GM18868 (cell line): Measurements from ENCODE around the gene SMAD9.

Source experiments
- ATAC-seq: cut with Tn5 transposase; IDR thresholded peaks from one replicate; pipeline ENCODE4 v1.9.1; 2021; ENCODE audit warnings: mild to moderate bottlenecking, moderate library complexity; ENCODE audit not compliant: unreplicated experiment

The SMAD9 gene

GRCh38 chr13:36919833-36920615, at the start of gene SMAD9:
TSS of gene SMAD9 (minus strand) at chr13:36920238. CDS start at chr13:36879689, 40,549 bp downstream.
- ATAC-seq: peak; percentile 80

GRCh38 chr13:36966404-36966803, 46.4 kb upstream of the SMAD9 start:
- no peak for ATAC-seq

GRCh38 chr13:36965767-36966166, 45.7 kb upstream of the SMAD9 start:
- ATAC-seq: no peak

- no peak for ATAC-seq
Measured at GRCh38 chr13:36959456-36960116, 39.5 kb upstream of the SMAD9 start.

- ATAC-seq: no peak
Measured at GRCh38 chr13:36954542-36954941, 34.5 kb upstream of the SMAD9 start.

GRCh38 chr13:36950920-36951319, 30.9 kb upstream of the SMAD9 start:
- peak; percentile 47 for ATAC-seq

GRCh38 chr13:36950330-36950729, 30.3 kb upstream of the SMAD9 start:
- no peak for ATAC-seq

GRCh38 chr13:36945078-36945477, 25.0 kb upstream of the SMAD9 start:
- ATAC-seq: no peak

GRCh38 chr13:36925603-36926002, 5.6 kb upstream of the SMAD9 start:
- no peak for ATAC-seq

- no peak for ATAC-seq
Measured at GRCh38 chr13:36924001-36924400, 4.0 kb upstream of the SMAD9 start.

- no peak for ATAC-seq
Measured at GRCh38 chr13:36921631-36922301, 1.7 kb upstream of the SMAD9 start.

- ATAC-seq: no peak
Measured at GRCh38 chr13:36920616-36921185, 663 bp upstream of the SMAD9 start.

- peak; percentile 29 for ATAC-seq
Measured at GRCh38 chr13:36919171-36919832, 736 bp downstream of the SMAD9 start.

- no peak for ATAC-seq
Measured at GRCh38 chr13:36918246-36919131, 1.5 kb downstream of the SMAD9 start.

GRCh38 chr13:36917311-36917710, 2.7 kb downstream of the SMAD9 start:
- ATAC-seq: no peak

- no peak for ATAC-seq
Measured at GRCh38 chr13:36915896-36916640, 4.0 kb downstream of the SMAD9 start.

GRCh38 chr13:36915106-36915505, 4.9 kb downstream of the SMAD9 start:
- no peak for ATAC-seq

GRCh38 chr13:36914648-36915047, 5.4 kb downstream of the SMAD9 start:
- no peak for ATAC-seq

GRCh38 chr13:36913463-36913862, 6.6 kb downstream of the SMAD9 start:
- no peak for ATAC-seq
